ENCODE data around the gene HDAC9.

The HDAC9 gene

GRCh38 chr7:18855796-18856195, 360.2 kb downstream of the HDAC9 start:
- Histone ChIP-seq H3K27me3 (ENCODE audit: insufficient read depth, low read length) (no peaks in the 10 kb centered on the region), H3K9me3 (ENCODE audit: insufficient read depth, low read depth, low read length) (no peaks in the 10 kb centered on the region), H3K9ac (ENCODE audit: low read depth, low read length) (no peak overlapping the region), H3K36me3 (ENCODE audit: insufficient read depth, low read length) (no peaks in the 10 kb centered on the region), H3K4me3 (ENCODE audit: low read length) (no peak overlapping the region), H3K4me1 (ENCODE audit: insufficient read depth, low read length) (peaks cover 4% of the 10 kb centered on the region; the same call in 1 of the 2 replicates), H3K27ac (ENCODE audit: low read depth, low read length) (no peak overlapping the region)
- WGBS = 92% methylated on average over 2 of the region's 4 CpGs

GRCh38 chr7:18858232-18858631, 362.7 kb downstream of the HDAC9 start:
- Histone ChIP-seq H3K4me1 (ENCODE audit: insufficient read depth, low read length) (no peaks in the 10 kb centered on the region), H3K36me3 (ENCODE audit: insufficient read depth, low read length) (no peaks in the 10 kb centered on the region), H3K9me3 (ENCODE audit: insufficient read depth, low read depth, low read length) (no peaks in the 10 kb centered on the region), H3K27ac (ENCODE audit: low read depth, low read length) (no peak overlapping the region), H3K9ac (ENCODE audit: low read depth, low read length) (no peak overlapping the region), H3K27me3 (ENCODE audit: insufficient read depth, low read length) (no peaks in the 10 kb centered on the region), H3K4me3 (ENCODE audit: low read length) (no peak overlapping the region)
- 92% methylated on average over 3 of the region's 3 CpGs for WGBS

- no peak overlapping the region for H3K9ac ChIP-seq (ENCODE audit: low read depth, low read length)
- H3K4me3 ChIP-seq (ENCODE audit: low read length) = no peak overlapping the region
- 100% methylated on average over 1 of the region's 1 CpG for WGBS
- no peak overlapping the region for H3K27ac ChIP-seq (ENCODE audit: low read depth, low read length)
- no peaks in the 10 kb centered on the region for H3K36me3 ChIP-seq (ENCODE audit: insufficient read depth, low read length)
- no peaks in the 10 kb centered on the region for H3K4me1 ChIP-seq (ENCODE audit: insufficient read depth, low read length)
- no peaks in the 10 kb centered on the region for H3K27me3 ChIP-seq (ENCODE audit: insufficient read depth, low read length)
- H3K9me3 ChIP-seq (ENCODE audit: insufficient read depth, low read depth, low read length) = no peaks in the 10 kb centered on the region
Observed at GRCh38 chr7:18859318-18859717, 363.8 kb downstream of the HDAC9 start.

GRCh38 chr7:18860221-18860620, 364.7 kb downstream of the HDAC9 start:
- Histone ChIP-seq H3K27ac (ENCODE audit: low read depth, low read length) (no peak overlapping the region), H3K4me3 (ENCODE audit: low read length) (no peak overlapping the region), H3K36me3 (ENCODE audit: insufficient read depth, low read length) (no peaks in the 10 kb centered on the region)

DNA sequence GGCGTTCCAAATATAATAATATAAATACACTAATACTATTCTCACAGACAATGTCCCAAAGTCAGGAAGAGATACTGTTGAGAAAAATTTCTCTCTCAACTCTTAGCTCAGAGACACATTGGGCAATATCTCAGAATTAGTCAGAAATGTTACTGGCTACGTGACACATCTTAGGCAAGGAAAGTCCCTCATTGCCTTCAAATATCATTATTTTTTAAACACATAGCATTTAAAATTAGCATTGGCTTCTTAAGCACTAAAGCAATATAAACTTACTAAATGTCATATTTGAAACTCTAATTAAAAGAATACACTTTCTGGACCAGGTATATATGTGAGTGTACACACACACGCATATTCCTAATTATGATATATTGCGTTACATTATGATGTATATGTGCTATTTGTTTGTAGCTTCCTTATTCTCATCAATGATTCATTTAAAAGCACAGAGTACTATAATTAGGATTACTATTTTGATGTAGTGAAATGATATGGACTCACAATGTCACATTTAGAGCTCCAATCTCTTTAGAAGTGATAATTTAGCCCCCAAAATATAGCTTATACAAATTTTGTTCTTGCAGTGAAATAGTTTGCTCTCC, 366.1 kb downstream of the HDAC9 start:
- H3K9ac ChIP-seq (ENCODE audit: low read depth, low read length) = no peak overlapping the region
- no peaks in the 10 kb centered on the region for H3K36me3 ChIP-seq (ENCODE audit: insufficient read depth, low read length)
- H3K9me3 ChIP-seq (ENCODE audit: insufficient read depth, low read depth, low read length) = no peaks in the 10 kb centered on the region
- no peak overlapping the region for H3K4me3 ChIP-seq (ENCODE audit: low read length)
- no peaks in the 10 kb centered on the region for H3K27me3 ChIP-seq (ENCODE audit: insufficient read depth, low read length)
- no peaks in the 10 kb centered on the region for H3K4me1 ChIP-seq (ENCODE audit: insufficient read depth, low read length)
- 91% methylated on average over 1 of the region's 4 CpGs for WGBS
- H3K27ac ChIP-seq (ENCODE audit: low read depth, low read length) = no peak overlapping the region

More at GRCh38 chr7:18860221-18860620, 364.7 kb downstream of the HDAC9 start:
- H3K9me3 ChIP-seq (ENCODE audit: insufficient read depth, low read depth, low read length) = no peaks in the 10 kb centered on the region
- no peak overlapping the region for H3K9ac ChIP-seq (ENCODE audit: low read depth, low read length)
- no peaks in the 10 kb centered on the region for H3K27me3 ChIP-seq (ENCODE audit: insufficient read depth, low read length)
- no peaks in the 10 kb centered on the region for H3K4me1 ChIP-seq (ENCODE audit: insufficient read depth, low read length)

DNA sequence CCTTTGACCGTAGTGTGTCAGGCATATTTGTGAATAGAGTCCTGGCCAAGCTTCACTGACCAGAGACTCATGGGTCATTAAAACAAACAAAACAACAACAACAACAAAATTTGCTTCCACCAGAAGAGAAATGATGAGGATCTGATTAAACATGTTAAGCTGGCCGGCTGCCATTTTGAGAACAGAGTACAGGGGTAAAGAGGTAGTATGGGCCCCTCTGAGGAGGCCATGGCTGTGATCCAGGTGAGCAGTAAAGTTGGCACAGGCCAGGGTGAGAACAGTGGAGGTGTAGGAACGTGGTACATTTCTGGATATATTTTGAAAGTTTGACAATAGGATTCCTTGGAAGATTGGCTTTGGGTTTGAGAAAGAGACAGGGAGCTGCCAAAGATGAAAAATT, 369.4 kb downstream of the HDAC9 start:
- Histone ChIP-seq H3K9me3 (ENCODE audit: insufficient read depth, low read depth, low read length) (no peaks in the 10 kb centered on the region), H3K9ac (ENCODE audit: low read depth, low read length) (no peak overlapping the region), H3K27ac (ENCODE audit: low read depth, low read length) (no peak overlapping the region), H3K27me3 (ENCODE audit: insufficient read depth, low read length) (no peaks in the 10 kb centered on the region), H3K4me1 (ENCODE audit: insufficient read depth, low read length) (no peaks in the 10 kb centered on the region), H3K4me3 (ENCODE audit: low read length) (no peak overlapping the region), H3K36me3 (ENCODE audit: insufficient read depth, low read length) (no peaks in the 10 kb centered on the region)
- WGBS = 93% methylated on average over 3 of the region's 3 CpGs

- no peak overlapping the region for H3K4me3 ChIP-seq (ENCODE audit: low read length)
- no peaks in the 10 kb centered on the region for H3K36me3 ChIP-seq (ENCODE audit: insufficient read depth, low read length)
- H3K9me3 ChIP-seq (ENCODE audit: insufficient read depth, low read depth, low read length) = no peaks in the 10 kb centered on the region
- H3K9ac ChIP-seq (ENCODE audit: low read depth, low read length) = no peak overlapping the region
- no peak overlapping the region for H3K27ac ChIP-seq (ENCODE audit: low read depth, low read length)
- H3K27me3 ChIP-seq (ENCODE audit: insufficient read depth, low read length) = no peaks in the 10 kb centered on the region
- WGBS = 92% methylated on average over 4 of the region's 4 CpGs
- H3K4me1 ChIP-seq (ENCODE audit: insufficient read depth, low read length) = no peaks in the 10 kb centered on the region
Observed at GRCh38 chr7:18866359-18867036, 370.9 kb downstream of the HDAC9 start.

DNA sequence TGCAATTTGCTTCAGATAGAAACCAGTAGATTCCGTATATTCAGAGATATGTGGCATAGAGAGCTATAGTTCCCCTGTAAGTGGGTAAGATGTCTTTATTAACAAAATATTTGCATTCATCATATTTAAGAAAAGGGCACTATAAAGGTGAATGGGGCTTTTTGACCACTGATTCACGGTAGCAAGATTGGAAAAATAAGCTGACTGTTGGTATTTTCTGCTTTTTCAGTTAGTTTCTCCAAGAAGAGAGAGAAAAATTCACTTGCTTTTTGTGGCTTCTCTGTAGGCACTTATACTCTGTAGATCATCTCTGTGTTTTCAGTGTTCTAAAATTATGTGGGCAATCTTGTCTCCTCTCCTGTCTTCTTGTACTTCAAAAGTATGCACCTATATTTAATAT, 376.8 kb downstream of the HDAC9 start:
- no peak overlapping the region for H3K9ac ChIP-seq (ENCODE audit: low read depth, low read length)
- H3K36me3 ChIP-seq (ENCODE audit: insufficient read depth, low read length) = no peaks in the 10 kb centered on the region
- H3K27ac ChIP-seq (ENCODE audit: low read depth, low read length) = no peak overlapping the region
- no peaks in the 10 kb centered on the region for H3K27me3 ChIP-seq (ENCODE audit: insufficient read depth, low read length)
- WGBS = 93% methylated on average over 2 of the region's 2 CpGs
- H3K9me3 ChIP-seq (ENCODE audit: insufficient read depth, low read depth, low read length) = no peaks in the 10 kb centered on the region
- H3K4me1 ChIP-seq (ENCODE audit: insufficient read depth, low read length) = no peaks in the 10 kb centered on the region; the same call in 1 of the 2 replicates
- H3K4me3 ChIP-seq (ENCODE audit: low read length) = no peak overlapping the region

GRCh38 chr7:18873734-18874336, 378.3 kb downstream of the HDAC9 start:
- Histone ChIP-seq H3K4me1 (ENCODE audit: insufficient read depth, low read length) (no peaks in the 10 kb centered on the region; the same call in 1 of the 2 replicates), H3K9ac (ENCODE audit: low read depth, low read length) (no peak overlapping the region), H3K27me3 (ENCODE audit: insufficient read depth, low read length) (no peaks in the 10 kb centered on the region), H3K4me3 (ENCODE audit: low read length) (no peak overlapping the region), H3K9me3 (ENCODE audit: insufficient read depth, low read depth, low read length) (0 out of 2 replicates have a peak, but pooled peaks cover 3% of the 10 kb centered on the region), H3K36me3 (ENCODE audit: insufficient read depth, low read length) (no peaks in the 10 kb centered on the region), H3K27ac (ENCODE audit: low read depth, low read length) (no peak overlapping the region)
- WGBS = 86% methylated on average over 5 of the region's 5 CpGs

GRCh38 chr7:18874880-18875279, 379.3 kb downstream of the HDAC9 start:
- WGBS = 92% methylated on average over 1 of the region's 1 CpG
- Histone ChIP-seq H3K4me3 (ENCODE audit: low read length) (no peak overlapping the region), H3K4me1 (ENCODE audit: insufficient read depth, low read length) (no peaks in the 10 kb centered on the region; the same call in 1 of the 2 replicates)

DNA sequence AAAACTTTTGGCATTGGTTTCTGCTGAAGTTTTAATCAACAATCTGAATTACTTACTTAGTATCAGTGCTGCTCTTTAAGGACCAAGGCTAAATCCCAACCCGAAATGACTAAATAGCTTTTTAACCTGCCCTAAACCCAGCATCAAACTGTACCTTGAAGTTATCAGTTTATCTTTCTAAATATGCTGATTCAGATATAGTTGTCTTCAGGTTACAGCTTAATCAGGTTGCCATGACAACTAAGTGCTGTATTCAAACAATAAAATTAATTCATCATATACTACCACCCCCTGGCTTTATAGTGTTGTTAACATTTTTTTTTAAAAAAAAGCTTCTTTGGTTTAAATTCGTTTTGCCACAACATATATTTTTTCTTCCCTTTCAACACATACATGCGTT, 382.3 kb downstream of the HDAC9 start:
- Histone ChIP-seq H3K9ac (ENCODE audit: low read depth, low read length) (no peak overlapping the region), H3K9me3 (ENCODE audit: insufficient read depth, low read depth, low read length) (0 out of 2 replicates have a peak, but pooled peaks cover 3% of the 10 kb centered on the region), H3K4me1 (ENCODE audit: insufficient read depth, low read length) (no peaks in the 10 kb centered on the region; the same call in 1 of the 2 replicates), H3K27ac (ENCODE audit: low read depth, low read length) (no peak overlapping the region), H3K36me3 (ENCODE audit: insufficient read depth, low read length) (no peaks in the 10 kb centered on the region), H3K27me3 (ENCODE audit: insufficient read depth, low read length) (no peaks in the 10 kb centered on the region), H3K4me3 (ENCODE audit: low read length) (no peak overlapping the region)
- WGBS = 79% methylated on average over 1 of the region's 3 CpGs

More at GRCh38 chr7:18874880-18875279, 379.3 kb downstream of the HDAC9 start:
- Histone ChIP-seq H3K36me3 (ENCODE audit: insufficient read depth, low read length) (no peaks in the 10 kb centered on the region), H3K27me3 (ENCODE audit: insufficient read depth, low read length) (no peaks in the 10 kb centered on the region), H3K9ac (ENCODE audit: low read depth, low read length) (no peak overlapping the region), H3K9me3 (ENCODE audit: insufficient read depth, low read depth, low read length) (0 out of 2 replicates have a peak, but pooled peaks cover 3% of the 10 kb centered on the region), H3K27ac (ENCODE audit: low read depth, low read length) (no peak overlapping the region)

Measured in HUES64 (cell line).